GM12878 (cell line): ENCODE data around the gene CYTL1.

Source experiments
- ASH2L ChIP-seq: fragments of 300-600, 200-600 bp; sonication (generic); IDR thresholded peaks from 2 replicates; pipeline ENCODE4 v1.6.1; 2017; ENCODE audit warnings: low read depth, mild to moderate bottlenecking, borderline replicate concordance
- ATF7 ChIP-seq: fragments of 450-650 bp; IDR thresholded peaks from 2 replicates; pipeline ENCODE4 v1.6.1; 2016; ENCODE audit warnings: low read depth, mild to moderate bottlenecking
- POLR2A ChIP-seq: IDR thresholded peaks from 2 replicates; pipeline ENCODE4 v1.6.1; 2011; ENCODE audit warnings: low read depth, mild to moderate bottlenecking, low read length
- SUZ12 ChIP-seq: fragments of 200-600 bp; sonication (generic); IDR thresholded peaks from one replicate; pipeline ENCODE4 v1.6.1; 2018; ENCODE audit warnings: antibody characterized with exemption, mild to moderate bottlenecking; ENCODE audit not compliant: unreplicated experiment
- TCF7 ChIP-seq: IDR thresholded peaks from 2 replicates; pipeline ENCODE4 v1.6.1; 2014; ENCODE audit warnings: antibody characterized with exemption, borderline replicate concordance
- TF ChIP-seq, protein P1 (sequence below): fragments of 450-650 bp; IDR thresholded peaks from 2 replicates; pipeline ENCODE4 v1.6.1; 2017; ENCODE audit warnings: mild to moderate bottlenecking, low read depth, inconsistent platforms; ENCODE audit not compliant: poor library complexity, severe bottlenecking
- TF ChIP-seq, protein P2 (sequence below): fragments of 450-650 bp; IDR thresholded peaks from 2 replicates; pipeline ENCODE4 v1.6.1; 2017; ENCODE audit warnings: mild to moderate bottlenecking

DNA sequence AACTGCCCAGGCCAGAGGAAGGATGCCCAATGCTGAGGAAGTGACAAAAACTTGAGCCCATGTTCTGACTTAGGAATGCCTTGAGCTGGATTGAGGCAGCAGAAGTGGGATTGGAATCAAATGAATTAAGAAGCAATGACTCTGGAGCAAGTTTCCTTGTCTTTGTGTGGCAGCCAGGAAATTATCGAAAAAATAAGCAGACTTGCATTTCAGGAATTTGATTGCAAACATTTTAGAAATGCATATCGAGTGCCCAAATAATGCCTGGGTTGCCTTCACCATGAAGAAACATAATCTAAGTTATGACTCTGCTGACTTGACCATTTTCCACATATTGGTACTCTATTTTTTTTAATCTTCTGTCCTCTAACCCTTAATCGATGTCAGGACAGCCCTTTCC is 9.5 kb downstream of the CYTL1 start:
- no peak for TF ChIP-seq SUZ12
- TF ChIP-seq, protein P1, sequence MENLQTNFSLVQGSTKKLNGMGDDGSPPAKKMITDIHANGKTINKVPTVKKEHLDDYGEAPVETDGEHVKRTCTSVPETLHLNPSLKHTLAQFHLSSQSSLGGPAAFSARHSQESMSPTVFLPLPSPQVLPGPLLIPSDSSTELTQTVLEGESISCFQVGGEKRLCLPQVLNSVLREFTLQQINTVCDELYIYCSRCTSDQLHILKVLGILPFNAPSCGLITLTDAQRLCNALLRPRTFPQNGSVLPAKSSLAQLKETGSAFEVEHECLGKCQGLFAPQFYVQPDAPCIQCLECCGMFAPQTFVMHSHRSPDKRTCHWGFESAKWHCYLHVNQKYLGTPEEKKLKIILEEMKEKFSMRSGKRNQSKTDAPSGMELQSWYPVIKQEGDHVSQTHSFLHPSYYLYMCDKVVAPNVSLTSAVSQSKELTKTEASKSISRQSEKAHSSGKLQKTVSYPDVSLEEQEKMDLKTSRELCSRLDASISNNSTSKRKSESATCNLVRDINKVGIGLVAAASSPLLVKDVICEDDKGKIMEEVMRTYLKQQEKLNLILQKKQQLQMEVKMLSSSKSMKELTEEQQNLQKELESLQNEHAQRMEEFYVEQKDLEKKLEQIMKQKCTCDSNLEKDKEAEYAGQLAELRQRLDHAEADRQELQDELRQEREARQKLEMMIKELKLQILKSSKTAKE = no peak
- no peak for TF ChIP-seq ATF7
- TF ChIP-seq TCF7 = no peak
- TF ChIP-seq, protein P2, sequence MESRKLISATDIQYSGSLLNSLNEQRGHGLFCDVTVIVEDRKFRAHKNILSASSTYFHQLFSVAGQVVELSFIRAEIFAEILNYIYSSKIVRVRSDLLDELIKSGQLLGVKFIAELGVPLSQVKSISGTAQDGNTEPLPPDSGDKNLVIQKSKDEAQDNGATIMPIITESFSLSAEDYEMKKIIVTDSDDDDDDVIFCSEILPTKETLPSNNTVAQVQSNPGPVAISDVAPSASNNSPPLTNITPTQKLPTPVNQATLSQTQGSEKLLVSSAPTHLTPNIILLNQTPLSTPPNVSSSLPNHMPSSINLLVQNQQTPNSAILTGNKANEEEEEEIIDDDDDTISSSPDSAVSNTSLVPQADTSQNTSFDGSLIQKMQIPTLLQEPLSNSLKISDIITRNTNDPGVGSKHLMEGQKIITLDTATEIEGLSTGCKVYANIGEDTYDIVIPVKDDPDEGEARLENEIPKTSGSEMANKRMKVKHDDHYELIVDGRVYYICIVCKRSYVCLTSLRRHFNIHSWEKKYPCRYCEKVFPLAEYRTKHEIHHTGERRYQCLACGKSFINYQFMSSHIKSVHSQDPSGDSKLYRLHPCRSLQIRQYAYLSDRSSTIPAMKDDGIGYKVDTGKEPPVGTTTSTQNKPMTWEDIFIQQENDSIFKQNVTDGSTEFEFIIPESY = no peak
- no peak for TF ChIP-seq POLR2A
- TF ChIP-seq ASH2L = no peak
